A549 (cell line): ENCODE data around the gene IVL.

ENCODE experiments used
- MAFK ChIP-seq: fragments of 450-650 bp; IDR thresholded peaks from 2 replicates; pipeline ENCODE4 v1.6.1; 2014; ENCODE audit not compliant: partially characterized antibody
- PHF8 ChIP-seq: fragments of 200-600 bp; sonication (generic); IDR thresholded peaks from 2 replicates; pipeline ENCODE4 v1.6.1; 2016; ENCODE audit warnings: low read depth, mild to moderate bottlenecking, antibody characterized with exemption, moderate library complexity, borderline replicate concordance
- POLR2A ChIP-seq: IDR thresholded peaks from 2 replicates; pipeline ENCODE4 v1.6.1; 2012; ENCODE audit warnings: mild to moderate bottlenecking, low read length
- REST ChIP-seq: fragments of 200-600 bp; sonication (generic); IDR thresholded peaks from 2 replicates; pipeline ENCODE4 v1.6.1; 2016; ENCODE audit warnings: antibody characterized with exemption, mild to moderate bottlenecking, moderate library complexity
- RFX5 ChIP-seq: fragments of 450-650 bp; IDR thresholded peaks from 2 replicates; pipeline ENCODE4 v1.7.1; 2014; ENCODE audit warnings: antibody characterized with exemption, mild to moderate bottlenecking, moderate library complexity
- USF2 ChIP-seq: fragments of 450-650 bp; IDR thresholded peaks from 2 replicates; pipeline ENCODE4 v1.6.1; 2014; ENCODE audit warnings: antibody characterized with exemption
- ZNF302 ChIP-seq: fragments of 250-450 bp; sonication (Bioruptor Pico); IDR thresholded peaks from 2 replicates; pipeline ENCODE4 v1.9.0; 2021; ENCODE audit warnings: inconsistent platforms, mild to moderate bottlenecking, moderate library complexity
- TF ChIP-seq, protein P1 (sequence below): fragments of >200 bp; sonication (Bioruptor Twin); formaldehyde crosslinking; IDR thresholded peaks from 3 replicates; pipeline ENCODE4 v1.5.1; 2016

DNA sequence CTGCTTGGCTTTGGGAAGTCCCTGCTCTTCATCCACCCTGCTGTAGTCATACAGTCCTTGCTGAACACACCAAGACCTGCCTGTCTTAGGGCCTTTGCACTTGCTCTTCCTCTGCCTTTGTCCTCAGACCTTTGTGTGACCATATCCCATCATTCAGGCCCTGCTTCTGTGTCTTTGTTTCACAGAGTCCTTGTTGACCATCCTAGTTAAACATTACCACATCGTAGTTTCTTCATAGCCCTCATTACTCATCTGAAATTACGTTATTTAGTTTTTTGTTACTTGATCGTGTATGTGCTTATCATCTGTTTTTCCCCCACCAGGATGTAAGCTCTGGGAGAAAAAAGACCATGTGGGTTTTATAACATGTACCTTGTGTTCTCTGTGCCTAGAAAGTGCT is 20.3 kb downstream of the IVL start:
- TF ChIP-seq POLR2A (no peak), REST (no peak), USF2 (no peak), MAFK (no peak), ZNF302 (CRISPR knock-in tag) (no peak), RFX5 (no peak), PHF8 (no peak)
- TF ChIP-seq, protein P1, sequence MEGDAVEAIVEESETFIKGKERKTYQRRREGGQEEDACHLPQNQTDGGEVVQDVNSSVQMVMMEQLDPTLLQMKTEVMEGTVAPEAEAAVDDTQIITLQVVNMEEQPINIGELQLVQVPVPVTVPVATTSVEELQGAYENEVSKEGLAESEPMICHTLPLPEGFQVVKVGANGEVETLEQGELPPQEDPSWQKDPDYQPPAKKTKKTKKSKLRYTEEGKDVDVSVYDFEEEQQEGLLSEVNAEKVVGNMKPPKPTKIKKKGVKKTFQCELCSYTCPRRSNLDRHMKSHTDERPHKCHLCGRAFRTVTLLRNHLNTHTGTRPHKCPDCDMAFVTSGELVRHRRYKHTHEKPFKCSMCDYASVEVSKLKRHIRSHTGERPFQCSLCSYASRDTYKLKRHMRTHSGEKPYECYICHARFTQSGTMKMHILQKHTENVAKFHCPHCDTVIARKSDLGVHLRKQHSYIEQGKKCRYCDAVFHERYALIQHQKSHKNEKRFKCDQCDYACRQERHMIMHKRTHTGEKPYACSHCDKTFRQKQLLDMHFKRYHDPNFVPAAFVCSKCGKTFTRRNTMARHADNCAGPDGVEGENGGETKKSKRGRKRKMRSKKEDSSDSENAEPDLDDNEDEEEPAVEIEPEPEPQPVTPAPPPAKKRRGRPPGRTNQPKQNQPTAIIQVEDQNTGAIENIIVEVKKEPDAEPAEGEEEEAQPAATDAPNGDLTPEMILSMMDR: no peak
